Astrocyte (in vitro differentiated cells and primary cell): ENCODE measurements around the gene PRRT1.

ENCODE experiments used
- CTCF ChIP-seq: IDR thresholded peaks from 2 replicates; pipeline ENCODE4 v1.5.1; 2011; ENCODE audit warnings: low read depth, mild to moderate bottlenecking, inconsistent platforms, low read length, moderate library complexity; ENCODE audit not compliant: insufficient read depth
- EZH2 ChIP-seq: IDR thresholded peaks from 2 replicates; pipeline ENCODE4 v1.6.1; 2012; ENCODE audit warnings: mild to moderate bottlenecking, low read length, inconsistent platforms; ENCODE audit not compliant: insufficient read depth

GRCh38 chr6:32131439-32131948, 20.2 kb downstream of the PRRT1 start:
- TF ChIP-seq CTCF: no peak
- no peak for TF ChIP-seq EZH2
